Lower leg skin (tissue), 3 donors: ENCODE measurements around the gene LRRFIP1.

ENCODE experiments used
- CTCF ChIP-seq, 3 donors: fragments of 450-650 bp; IDR thresholded peaks; one replicate each; pipeline ENCODE4 v1.5.1; 2016; ENCODE audit warnings: antibody characterized with exemption in 3 of 3, mild to moderate bottlenecking in 3 of 3, moderate library complexity in 2 of 3
- POLR2A ChIP-seq, 2 donors: fragments of 450-650 bp; IDR thresholded peaks; one replicate each; pipeline ENCODE4 v1.6.1; 2016 to 2017; ENCODE audit warnings: antibody characterized with exemption in 2 of 2, mild to moderate bottlenecking in 1 of 2, moderate library complexity in 1 of 2

- TF ChIP-seq POLR2A (IDR thresholded peaks at IDR 0.05) (no peak), CTCF (IDR thresholded peaks at IDR 0.05) (no peak)
Measured at GRCh38 chr2:237765875-237766274, 138.5 kb downstream of the LRRFIP1 start.
